Measurements from ENCODE around the gene MOAP1.
A peak's percentile ranks its signal among the peaks of the same experiment; 100 is the strongest.
"Not testable (repeated sequence)": the region's sequence is repeated elsewhere in the genome, so short reads cannot be mapped to it uniquely, and the experiment has no call there.

Gene MOAP1, protein sequence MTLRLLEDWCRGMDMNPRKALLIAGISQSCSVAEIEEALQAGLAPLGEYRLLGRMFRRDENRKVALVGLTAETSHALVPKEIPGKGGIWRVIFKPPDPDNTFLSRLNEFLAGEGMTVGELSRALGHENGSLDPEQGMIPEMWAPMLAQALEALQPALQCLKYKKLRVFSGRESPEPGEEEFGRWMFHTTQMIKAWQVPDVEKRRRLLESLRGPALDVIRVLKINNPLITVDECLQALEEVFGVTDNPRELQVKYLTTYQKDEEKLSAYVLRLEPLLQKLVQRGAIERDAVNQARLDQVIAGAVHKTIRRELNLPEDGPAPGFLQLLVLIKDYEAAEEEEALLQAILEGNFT

GRCh38 chr14:93184391-93185348, at the start of gene MOAP1, which contains the start of gene LYSET:
TSS of gene MOAP1 (minus strand) at chr14:93184897. CDS start at chr14:93184242, 655 bp downstream.
TSS of gene LYSET (plus strand) at chr14:93185317. CDS start at chr14:93185406, 89 bp downstream.
- peak; percentile 20 for DNase-seq (ENCODE audit: low read depth)

DNA sequence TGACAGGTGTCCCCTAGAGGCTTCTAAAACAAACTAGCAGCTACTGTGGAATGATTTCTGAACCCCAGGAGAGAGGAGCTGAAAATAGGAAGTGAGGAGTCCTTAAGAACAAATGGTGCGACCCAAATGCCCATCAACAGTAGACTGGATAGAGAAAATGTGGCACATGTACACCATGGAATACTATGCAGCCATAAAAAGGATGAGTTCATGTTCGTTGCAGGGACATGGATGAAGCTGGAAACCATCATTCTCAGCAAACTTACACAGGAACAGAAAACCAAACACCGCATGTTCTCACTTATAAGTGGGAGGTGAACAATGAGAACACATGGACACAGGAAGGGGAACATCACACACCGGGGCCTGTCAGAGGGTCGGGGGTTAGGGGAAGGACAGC, 48.4 kb upstream of the MOAP1 start:
- DNase-seq (ENCODE audit: low read depth) = not testable (repeated sequence)

DNA sequence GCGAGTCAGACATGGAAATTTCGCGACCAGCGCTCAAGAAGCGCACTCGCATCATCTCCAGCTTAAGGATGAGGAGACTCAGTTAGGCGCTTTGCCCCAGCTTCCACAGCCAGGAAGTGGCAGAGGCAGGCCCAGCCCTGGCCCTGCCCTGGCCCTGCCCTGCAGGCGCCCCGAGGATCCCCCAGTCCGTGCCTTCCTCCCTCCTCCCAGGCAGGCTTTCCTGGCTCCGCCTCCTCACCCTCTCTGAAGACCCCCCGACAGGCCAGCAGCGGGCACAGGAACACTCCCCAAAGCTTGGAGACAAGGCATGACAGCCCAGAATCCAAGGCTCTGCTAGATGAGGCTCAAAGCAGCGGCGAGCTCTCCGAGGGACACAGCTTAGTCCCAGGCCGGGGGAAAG, 47.5 kb upstream of the MOAP1 start:
- no peak for DNase-seq (ENCODE audit: low read depth)

GRCh38 chr14:93231129-93231979, 46.7 kb upstream of the MOAP1 start:
- DNase-seq (ENCODE audit: low read depth) = no peak

GRCh38 chr14:93230539-93230938, 45.8 kb upstream of the MOAP1 start:
- DNase-seq (ENCODE audit: low read depth) = no peak

DNA sequence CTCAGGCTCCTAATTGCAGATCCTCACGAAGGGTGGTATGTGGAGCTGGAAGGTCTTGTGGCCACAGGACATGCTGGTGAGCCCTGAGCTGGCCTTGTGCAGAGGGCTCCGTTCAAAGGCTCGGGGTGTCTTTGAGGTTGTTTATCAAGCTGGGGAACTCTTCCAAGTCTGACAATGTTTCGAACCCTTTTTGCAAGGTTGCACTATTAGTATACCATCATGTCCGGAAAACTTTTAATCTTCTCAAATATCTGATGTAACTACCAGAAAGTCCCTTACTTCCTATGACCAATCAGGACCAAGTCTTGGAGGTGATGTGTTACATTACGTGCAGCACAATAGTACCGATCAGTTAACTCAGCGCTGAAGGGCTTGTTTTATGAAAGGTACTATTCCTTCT, 43.9 kb upstream of the MOAP1 start:
- no peak for DNase-seq (ENCODE audit: low read depth)

DNA sequence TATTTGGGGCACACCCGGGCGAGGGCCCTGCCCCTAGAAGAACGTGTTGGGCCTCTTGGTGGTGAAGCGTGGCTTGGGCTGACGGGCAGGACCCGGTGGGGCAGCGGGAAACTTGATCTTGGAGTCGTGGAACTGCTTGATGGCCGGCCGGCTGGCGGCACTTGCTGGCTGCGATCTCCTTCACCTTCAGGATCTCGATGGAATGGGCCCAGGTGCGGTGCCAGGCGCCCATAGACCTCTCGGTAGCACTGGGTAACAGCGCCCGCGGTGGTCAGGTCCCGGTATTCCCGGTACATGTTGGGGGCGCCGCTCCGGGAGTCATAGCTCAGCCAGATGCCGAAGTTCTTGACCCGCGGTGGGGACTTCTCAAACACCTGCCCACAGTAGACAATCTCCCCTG, 38.9 kb upstream of the MOAP1 start:
- DNase-seq (ENCODE audit: low read depth) = no peak

DNA sequence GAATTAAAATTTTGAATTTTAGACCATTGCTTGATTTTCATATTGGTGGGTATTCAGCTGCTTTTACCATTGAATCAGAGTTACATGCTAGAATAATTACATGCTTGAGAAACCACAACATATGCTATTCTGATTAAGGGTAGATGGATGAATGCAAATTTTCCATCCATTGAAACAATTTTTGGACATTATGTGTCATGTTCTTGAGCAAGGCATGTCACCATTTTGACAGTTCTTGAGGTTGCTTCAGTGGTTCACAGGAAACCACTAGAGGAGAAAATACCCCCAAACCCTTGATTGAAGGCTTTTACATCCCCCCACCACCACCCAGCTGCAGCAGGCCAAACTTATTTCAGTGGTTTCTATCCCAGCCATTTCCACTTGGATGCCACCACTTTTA, 35.8 kb upstream of the MOAP1 start:
- no peak for DNase-seq (ENCODE audit: low read depth)

GRCh38 chr14:93219103-93219726, 34.5 kb upstream of the MOAP1 start:
- no peak for DNase-seq (ENCODE audit: low read depth)

- no peak for DNase-seq (ENCODE audit: low read depth)
Measured at GRCh38 chr14:93214598-93214997, 29.9 kb upstream of the MOAP1 start.

GRCh38 chr14:93212432-93212831, 27.7 kb upstream of the MOAP1 start:
- no peak for DNase-seq (ENCODE audit: low read depth)

- no peak for DNase-seq (ENCODE audit: low read depth)
Measured at GRCh38 chr14:93207468-93208308, 23.0 kb upstream of the MOAP1 start.

GRCh38 chr14:93206793-93207467, 22.2 kb upstream of the MOAP1 start, which contains the start of the genes GON7 and UBR7:
TSS of gene GON7 (minus strand) at chr14:93207065. CDS start at chr14:93207037, 28 bp downstream.
TSS of gene UBR7 (plus strand) at chr14:93207256. CDS start at chr14:93207292, 36 bp downstream.
- peak; percentile 89 for DNase-seq (ENCODE audit: low read depth)

- no peak for DNase-seq (ENCODE audit: low read depth)
Measured at GRCh38 chr14:93201155-93201704, 16.5 kb upstream of the MOAP1 start.

DNA sequence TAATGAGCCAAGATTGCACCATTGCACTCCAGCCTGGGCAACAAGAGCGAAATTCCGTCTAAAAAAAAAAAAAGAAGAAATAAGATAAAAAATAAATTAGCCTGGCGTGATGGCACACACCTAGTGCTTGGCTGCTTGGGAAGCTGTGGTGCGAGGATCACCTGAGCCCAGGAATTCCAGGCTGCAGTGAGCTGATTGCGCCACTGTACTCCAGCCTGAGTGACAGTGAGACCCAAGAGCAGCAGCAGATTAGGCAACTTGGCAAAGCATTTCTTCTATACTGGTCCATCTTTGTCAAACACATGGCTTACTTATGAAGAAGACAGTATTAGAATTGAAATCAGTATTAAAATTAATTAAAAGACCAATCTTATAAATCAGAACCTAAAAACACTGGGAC, 15.9 kb upstream of the MOAP1 start:
- no peak for DNase-seq (ENCODE audit: low read depth)

GRCh38 chr14:93199031-93199430, 14.3 kb upstream of the MOAP1 start:
- no peak for DNase-seq (ENCODE audit: low read depth)

DNA sequence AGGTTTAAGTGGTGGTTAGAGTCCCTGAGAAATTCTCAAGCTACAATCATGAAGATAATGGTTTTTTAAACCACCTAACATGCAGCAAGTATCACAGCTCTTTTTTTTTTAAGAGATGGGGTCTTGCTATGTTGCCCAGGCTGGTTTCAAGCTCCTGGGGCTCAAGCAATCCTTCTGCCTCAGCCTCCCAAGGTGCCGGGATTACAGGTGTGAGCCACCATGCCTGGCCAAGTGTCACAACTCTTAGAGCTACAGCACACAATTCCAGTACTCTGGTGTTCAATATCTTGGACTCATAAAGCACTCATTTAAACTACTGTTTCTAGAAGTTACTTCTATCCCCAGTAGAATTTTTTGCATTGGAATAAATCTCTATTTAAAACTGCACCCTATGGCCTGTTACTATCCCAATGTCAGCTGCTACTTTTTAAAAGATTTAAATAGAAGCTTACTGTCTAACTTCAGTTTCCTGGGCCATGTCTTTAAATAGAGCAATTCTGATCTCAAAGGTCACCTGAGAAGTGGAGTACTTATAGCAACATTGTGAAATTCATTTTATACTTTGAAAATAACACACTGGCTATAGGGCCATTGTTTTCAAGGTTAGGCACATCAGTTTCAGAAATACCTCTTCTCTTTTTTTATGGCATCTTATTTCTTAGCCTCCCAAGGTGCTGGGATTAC, 10.8 kb upstream of the MOAP1 start:
- DNase-seq (ENCODE audit: low read depth) = no peak

DNA sequence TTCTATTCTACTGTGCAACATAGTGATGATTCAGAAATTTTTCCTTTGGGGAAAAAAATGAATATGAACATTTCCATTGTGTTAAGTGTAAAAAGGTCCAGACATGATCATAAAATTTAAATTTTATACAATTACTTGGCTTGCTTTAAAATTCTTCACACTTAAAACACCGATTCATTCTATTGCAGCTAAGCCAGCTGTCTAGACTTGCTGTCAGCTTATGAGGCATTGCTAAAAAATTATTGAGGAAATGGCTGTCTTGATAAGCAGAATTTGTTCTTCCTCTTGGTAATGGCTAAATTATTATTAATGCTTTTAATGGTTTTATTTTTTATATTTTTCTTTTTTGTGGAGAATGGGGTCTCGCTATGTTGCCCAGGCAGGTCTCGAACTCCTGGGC, 2.3 kb upstream of the MOAP1 start:
- no peak for DNase-seq (ENCODE audit: low read depth)

- no peak for DNase-seq (ENCODE audit: low read depth)
Measured at GRCh38 chr14:93186466-93186865, 1.8 kb upstream of the MOAP1 start.

Data from GM04503 (cell line).